NCI-H2029 treated with DMSO at 0.1 percent for 48 hours (cell line): ENCODE measurements around the gene FBXL7.
"Not testable (repeated sequence)": the region's sequence is repeated elsewhere in the genome, so short reads cannot be mapped to it uniquely, and the experiment has no call there.

Experiments used
- DNase-seq: peaks from one replicate; lab custom pipeline; 2025; lab: John Stamatoyannopoulos, UW

FBXL7 gene

DNA sequence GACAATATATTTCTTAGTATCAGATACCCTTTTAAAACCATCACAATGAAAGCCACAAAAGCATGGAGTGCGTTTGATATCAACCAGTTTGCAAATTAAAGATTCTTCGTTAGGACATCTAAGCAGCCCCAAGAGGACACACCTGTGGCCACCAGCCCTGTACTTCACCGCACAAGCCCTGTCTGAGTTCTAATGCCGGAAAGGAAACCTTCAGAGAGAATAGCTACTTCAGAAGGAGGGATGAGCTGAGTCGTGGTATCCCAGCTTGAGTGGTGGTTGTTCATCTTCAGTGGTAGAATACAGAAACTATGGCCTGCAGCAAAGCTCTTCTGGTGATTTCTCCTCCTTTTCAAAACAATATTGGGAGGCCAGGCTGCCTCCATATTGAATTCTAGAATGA lies 319.6 kb downstream of the FBXL7 start:
- DNase-seq = no peak

DNA sequence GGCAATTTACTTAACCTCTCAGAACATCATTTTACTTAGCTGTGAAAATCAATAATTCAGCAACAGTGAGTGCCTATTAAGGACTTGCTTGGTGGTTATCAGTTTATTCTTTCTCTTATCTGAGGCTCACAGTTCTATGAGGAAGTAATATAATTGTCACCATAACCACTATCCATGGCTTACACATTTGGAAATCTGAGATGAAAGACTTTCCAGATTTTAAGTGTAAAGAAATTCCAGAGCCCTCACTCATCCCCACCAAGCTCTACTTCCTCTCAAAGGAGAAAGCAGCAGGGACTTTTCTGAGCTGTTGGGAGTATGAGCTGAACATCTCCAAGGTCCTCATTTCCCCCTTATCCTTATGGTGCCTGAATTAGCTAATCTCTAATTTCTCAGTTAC lies 321.5 kb downstream of the FBXL7 start:
- DNase-seq = no peak

DNA sequence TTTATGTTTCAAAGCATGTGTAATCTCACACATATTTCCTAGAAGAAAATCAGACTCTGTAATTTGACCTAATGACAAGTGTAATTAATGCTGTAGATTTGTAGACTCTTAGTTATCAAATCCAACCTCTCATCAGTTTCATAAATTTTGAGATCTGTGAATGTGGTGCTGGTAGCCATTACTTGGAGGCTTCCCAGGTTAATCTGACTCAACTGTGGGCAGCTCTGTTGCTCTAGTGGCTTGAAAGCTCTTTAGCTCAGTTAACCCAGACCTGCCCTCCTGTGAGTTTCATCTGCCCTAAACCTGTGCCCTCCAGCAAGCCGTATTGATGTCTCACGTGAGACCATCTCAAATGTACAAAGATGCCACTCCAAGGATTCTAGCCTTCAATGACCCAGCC lies 323.4 kb downstream of the FBXL7 start:
- DNase-seq = no peak

DNA sequence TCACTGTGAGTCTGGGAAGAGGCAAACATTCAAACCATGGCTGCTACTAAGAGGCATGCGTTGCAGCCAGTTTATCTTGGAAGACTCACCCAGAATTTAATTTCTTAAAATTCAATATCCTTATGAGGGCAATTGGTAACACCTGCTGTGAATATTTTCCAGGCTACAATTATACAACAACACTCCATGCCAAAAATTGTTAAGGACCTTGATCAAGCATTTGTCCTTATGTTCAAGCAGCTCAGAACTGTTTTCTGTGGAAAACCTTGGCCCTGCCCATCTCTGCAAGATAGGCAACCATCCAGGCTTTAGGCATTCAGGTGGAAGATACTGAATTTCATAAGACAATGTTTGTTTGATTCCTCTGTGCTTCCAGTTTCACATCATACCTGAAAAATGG lies 327.8 kb downstream of the FBXL7 start:
- DNase-seq = no peak

DNA sequence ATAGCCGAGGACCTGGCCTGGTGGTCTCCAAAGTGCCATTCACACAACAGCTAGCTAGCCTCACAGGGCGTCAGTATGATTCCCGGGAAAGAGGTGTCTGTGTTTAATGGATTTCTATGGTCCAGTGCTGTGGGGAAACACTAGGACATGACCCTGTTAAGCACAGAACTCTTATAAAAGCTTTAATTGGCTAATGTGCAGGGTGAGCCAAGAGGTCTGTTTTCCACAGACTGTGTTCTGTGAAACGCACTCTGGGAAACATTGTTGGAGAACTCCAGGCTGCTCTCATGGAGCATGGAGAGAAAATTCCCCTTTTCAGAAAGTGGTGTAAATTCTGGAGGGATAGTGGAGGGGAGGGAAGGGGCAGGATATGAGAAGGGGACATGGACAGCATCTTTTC lies 331.4 kb downstream of the FBXL7 start:
- DNase-seq = no peak

DNA sequence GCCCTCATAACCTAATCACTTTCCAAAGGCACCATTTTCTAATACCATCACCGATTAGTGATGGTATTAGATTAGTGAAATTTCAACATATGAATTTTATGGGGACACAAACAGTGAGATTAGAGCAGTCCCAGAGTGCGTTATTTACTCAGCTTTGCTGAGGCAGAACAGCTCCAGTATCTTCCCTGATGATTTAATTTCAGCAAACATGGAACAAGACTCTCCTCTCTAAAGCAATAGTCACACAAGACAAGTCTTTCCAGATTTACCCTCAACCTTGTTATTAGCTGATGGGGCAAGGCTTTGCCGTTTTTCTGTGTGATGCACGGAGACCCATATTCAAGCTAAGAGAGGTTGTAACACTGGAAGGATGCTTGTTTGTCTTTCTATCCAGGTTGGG lies 333.4 kb downstream of the FBXL7 start:
- DNase-seq = no peak

DNA sequence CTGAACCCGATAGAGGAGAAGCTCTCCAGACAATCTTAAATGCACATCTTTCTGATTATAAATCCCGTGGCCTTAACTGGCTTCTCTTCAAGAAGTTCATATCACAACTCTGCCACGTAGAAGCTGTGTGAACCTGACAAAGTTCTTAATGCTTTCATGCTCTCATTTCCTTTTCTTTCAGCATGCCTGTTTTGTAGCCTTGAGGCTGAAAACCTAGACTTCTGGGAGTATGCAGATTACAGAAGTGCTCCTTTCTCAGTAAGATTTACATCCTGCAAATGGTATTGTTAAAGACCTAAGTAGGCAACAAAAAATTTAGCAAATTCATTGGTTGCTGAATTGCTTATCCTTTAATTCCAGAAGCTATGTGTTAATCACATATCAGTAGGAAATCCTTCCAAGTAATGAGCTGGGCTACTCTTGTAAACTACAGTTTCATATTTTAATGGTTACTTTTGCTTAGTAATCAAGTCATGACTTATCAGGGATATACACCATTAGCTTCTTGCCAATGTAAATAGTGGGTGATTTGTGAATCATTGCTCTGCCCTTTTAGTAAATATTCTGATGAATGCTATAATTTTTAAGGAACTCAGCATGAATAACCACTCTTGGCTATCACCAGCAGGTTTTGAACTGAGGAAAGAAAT lies 334.7 kb downstream of the FBXL7 start:
- no peak for DNase-seq

DNA sequence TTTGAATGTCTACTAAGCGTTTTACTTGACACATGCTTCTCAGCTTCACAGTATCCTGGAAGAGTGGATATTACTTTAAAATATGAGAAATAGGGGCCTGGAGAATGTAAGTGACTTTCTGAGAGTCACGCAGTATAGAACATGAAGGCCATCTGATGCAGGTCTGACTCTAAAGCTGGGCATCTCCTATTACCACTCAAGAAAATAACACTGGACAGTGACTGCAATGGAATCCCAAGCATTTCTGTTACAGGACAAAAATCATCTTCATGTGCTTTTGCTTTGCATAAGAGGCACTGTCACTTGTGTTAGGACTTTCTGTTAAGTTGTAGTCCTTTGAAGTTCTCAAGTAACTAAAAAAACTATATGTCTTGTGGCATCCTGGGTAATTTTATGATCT lies 335.5 kb downstream of the FBXL7 start:
- no peak for DNase-seq

DNA sequence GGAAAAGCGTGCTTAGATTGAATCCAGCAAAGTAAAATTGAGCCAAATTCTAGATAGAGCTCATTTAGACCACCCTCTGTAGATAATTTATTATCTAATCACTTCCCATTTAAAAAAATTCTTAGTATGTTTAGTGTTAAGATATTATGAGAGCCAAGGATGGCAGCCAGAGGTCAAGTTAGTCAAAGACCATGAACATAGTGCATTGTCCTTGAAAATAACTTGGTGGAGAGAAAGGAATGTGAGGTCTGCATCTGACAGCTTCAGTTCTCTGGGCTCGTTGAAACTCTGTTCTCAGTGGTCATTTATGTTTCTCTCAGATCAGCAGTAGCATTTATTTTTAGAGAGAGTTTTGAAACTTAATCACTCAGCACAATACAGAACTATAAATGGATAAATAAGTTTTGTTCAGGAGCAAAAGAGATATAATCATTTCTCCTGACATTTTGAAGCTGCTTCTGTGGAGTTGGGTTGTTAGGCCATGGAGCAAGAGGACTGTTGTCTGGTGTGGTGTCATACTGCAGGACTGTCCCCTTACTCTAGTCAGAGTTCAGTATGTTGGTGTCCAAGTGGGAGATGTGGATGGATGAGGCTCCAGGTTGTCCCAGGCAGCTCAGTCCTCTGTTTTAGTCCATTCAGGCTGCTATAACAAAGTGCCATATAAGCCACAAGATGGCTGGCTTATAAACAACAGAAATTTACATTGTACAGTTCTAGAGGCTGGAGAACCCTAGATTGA lies 337.7 kb downstream of the FBXL7 start:
- DNase-seq = no peak

DNA sequence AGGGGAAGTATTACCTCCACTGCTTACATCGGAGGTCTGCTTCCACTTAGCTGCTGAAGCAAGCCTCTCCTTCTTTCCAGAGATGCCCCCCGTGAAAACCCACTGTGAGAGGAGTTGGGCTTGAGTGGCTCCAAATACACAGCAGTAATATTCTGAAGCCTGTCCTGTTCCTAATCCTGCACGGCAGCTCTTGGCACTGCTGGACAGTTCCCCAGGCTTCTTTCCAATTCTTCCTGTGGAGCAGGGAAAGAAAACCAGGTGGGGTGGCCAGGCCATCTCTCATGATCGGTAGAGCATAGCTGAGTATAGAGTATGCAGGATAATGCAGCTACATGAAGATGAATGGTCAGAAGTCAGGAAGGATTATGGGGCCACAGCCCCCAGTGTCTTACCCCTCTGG lies 344.3 kb downstream of the FBXL7 start:
- DNase-seq = no peak

DNA sequence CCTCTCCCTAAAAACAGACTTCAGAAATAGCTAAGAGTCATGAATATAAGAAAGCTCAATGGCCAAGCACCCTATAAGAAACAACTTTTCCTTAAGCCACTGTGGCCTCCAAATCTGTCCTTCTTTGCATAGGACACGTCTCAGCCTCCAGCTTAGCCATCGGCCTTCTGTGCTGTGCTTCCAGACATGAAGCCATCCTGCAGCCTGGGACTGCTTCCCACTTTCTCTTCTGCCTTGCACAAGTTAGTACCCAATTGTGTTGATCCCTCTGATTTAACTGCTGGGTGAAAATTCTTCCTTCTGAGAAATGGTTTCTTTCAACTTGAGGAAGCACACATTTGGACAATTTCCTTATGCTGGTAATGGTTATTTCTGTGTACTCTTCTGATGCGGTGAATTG lies 344.9 kb downstream of the FBXL7 start:
- no peak for DNase-seq

DNA sequence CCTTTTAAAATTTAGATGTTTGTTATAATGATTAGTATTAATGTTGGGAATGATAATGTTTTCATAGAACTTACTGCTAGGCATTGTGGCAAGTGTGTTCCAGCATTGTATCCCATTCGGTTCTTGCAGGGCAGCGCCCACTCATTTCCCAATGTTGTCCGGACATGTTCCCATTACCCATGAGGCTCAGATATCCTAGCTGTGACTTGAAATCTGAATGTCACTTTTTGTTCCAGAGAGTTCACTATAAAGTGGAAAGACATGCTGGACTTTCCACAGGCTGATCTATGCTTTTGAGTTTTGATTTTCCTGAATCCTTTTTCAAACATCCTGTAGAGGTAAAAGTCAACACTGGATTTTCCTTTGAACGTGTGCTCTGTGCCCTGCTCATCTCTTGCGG lies 350.6 kb downstream of the FBXL7 start:
- DNase-seq = no peak

DNA sequence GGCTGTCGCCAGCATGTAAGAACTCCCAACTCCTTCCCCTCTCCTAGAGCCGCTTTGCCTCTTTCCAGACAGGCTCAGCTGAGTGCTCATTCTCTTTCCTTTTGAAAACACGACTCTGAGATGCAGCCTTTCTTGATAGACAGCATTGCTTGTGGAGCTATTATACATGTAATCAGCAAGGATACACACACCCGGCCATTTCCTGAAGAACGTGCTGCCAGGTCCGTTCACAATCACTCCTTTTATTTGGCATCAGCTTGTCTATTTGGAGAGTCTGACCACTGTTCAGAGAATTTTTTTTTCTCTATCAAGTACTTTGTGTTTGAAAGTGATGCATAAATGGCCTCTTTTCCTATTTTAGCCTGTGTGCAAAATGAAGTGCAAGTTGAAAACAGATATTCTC lies 351.0 kb downstream of the FBXL7 start:
- no peak for DNase-seq

DNA sequence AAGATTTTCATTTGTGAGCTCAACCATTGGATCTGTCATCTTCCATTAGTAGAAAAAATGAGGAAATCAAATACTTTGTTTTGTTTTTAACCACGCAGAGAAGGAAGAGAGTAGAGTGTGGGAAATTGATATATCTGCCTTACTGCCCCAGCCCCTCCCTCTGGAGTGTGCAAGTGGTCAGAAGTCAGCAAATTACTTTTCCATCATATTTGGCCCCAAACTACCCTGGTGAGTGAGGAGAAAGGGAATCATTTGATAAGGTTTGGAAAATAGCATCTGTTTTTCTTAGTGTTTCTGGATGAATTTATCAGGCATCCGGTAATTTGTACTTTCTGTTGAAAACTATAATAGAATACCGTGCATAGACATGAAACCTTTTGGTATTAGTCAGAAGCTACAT lies 352.2 kb downstream of the FBXL7 start:
- DNase-seq = no peak

DNA sequence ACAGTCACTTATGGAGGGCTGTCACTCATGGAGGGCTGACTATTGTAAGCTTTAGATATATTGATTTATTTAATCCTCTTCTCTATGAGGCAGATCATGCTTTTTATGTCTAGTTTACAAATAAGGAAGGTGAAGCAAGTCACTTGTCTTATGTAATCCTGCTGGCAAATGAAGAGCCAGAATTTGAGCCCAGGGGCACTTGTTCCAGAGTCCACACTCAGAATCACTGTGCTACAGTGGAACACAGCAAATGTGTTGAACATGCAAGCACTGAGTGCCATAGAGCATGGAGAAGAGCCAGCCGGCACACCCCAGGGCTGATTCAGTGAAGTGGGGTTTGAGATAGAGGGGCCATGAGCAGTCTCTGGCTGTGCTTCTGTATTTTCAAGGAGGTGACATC lies 353.0 kb downstream of the FBXL7 start:
- no peak for DNase-seq

DNA sequence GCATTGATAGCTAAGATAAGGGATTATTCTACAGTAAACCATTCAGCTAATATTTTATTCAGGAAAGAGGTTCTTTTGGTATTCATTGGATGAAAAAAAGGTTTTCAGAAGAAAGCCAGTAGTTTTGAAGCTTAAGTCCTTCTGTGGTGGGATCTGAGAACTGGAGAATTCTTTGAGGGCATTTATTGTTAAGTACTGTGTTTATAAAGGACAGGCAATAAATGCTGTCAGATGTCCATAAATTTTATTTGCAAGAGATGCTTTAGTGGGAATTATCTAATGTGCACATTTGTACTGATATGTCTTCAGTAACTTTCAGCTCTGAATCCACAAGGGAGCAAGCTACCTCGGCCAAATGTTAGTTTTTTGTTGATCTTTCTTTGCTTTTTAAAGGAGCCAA lies 358.3 kb downstream of the FBXL7 start:
- DNase-seq = no peak

DNA sequence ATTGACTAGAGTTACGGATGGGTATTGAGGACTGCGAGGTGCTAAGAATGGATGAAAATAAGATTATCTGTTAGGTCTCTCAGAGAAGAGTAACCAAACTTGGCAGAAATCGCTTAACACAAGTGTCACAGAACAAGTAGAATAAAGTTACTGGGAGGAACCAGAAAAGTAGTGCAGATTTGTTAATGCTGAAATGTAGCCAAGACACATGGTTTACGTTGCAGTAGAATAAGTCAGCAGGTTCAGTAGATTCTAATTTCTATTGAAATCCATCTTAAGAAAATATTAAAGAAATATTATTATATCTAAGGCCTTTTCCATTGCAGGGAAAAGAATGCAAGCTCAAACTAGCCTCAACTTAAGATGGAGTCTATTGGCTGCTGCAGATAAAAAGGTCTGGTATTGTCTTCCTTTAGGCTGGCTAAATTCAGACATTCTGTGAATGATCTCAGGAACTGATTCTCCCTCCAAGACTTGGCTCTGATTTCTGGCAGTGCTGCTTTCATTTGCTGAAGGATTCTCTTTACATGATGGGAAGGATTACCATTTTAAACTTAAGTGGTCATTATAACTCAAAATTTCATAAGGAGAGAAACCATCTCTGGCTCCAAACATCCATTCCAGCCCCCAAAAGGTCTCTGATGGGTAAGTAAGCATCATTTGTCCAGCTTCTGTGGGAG lies 364.7 kb downstream of the FBXL7 start:
- no peak for DNase-seq

DNA sequence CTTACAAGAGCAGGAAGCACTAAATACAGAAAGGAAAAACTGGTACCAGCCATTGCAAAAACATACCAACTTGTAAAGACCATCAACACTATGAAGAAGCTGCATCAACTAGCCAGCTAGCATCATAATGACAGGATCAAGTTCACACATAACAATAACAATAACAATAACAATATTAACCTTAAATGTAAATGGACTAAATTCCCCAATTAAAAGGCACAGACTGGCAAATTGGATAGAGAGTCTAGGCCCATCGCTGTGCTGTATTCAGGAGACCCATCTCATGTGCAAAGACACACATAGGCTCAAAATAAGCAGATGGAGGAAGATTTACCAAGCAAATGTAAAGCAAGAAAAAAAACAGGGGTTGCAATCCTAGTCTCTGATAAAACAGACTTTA lies 372.3 kb downstream of the FBXL7 start:
- not testable (repeated sequence) for DNase-seq

DNA sequence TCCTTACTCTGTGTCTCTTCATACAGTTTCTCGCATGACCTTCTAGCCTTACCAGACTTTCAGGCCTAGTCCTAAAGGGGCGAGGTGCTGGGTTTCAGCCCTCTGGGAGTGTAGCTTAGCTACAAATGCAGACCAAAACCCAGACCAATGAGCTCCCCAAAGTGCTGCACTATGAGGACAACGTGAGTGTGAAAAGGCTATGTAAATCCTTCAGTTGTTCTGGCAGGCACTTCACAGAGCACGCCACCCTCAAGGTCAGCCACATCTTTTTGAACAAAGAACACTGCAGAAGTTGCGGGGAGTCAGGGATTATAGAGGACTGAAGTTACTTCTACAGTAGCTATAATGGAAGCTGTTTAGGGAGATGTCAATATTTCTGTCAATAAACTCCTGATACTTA lies 377.9 kb downstream of the FBXL7 start:
- no peak for DNase-seq

DNA sequence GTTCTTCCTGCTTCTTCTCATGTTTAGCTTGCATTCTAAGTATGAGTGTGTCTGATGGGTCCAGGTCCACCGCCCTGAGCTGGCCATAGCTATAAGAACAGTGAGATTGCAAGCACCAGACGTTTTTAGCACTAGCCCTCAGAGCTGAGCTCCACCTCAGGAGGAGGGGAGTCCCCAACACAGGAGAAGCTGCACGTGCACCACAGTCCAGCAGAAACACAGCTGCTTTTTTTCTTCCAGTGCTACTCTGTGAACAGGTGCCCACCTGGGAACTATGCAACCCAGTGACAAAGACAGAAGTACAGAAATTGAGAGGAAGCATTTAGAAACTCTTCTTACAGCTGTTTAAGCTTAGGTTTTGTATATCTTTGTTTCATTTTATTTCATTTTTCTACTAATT lies 380.2 kb downstream of the FBXL7 start:
- DNase-seq = no peak

DNA sequence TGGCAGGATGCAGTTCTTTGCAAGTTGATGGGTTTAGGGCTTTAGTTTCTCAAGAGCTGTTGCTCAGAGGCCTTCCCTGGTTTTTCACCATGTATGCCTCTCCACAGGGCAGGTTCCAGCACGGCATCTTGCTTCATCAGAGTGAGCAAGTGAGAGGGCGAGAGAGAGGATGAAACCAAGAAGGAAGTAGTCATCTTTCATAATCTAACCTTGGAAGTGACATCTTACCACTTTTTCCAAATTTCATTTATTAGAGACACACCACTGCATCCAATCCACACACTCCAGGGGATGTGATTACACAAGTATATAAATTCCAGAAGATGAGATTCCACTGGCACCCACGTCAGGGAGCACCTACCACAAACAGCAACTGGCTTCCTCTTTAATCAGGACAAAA lies 385.2 kb downstream of the FBXL7 start:
- no peak for DNase-seq

DNA sequence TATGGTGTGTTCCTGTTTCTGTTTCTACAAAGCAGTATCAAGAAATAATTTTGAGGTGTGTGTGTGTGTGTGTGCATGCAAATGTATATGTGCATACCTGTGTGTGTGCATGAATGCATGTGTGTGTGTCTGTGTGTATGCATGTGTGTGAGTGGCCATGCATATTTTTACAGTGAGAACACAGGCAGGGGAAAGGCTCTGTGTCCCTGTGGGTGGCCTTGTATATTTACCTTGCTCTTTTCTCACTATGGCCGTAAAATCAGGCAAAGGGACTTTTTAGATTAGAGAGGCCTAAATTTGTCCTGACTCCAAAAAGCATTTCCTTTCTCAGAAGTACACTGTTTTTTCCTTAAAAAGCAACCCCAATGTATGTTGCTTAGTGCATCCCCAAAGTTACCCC lies 386.2 kb downstream of the FBXL7 start:
- DNase-seq = no peak

DNA sequence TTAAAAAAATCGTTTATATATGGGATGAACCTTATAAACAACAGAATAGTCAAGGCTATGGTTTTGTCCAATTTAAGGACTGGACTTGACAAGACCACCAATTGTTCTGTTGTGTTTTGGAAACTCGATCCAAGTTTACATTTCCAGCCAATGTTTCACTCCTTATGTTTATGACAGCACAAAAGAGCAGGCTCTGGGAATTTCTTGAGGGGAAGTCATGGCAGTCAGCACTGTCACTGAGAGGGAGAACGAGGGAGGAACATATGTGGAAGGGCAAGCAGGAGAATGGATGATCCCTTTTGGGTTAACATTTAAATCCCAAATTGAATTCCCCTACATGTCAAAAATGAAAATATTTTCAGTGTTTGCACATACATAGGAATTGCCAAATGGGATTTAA lies 387.1 kb downstream of the FBXL7 start:
- no peak for DNase-seq

DNA sequence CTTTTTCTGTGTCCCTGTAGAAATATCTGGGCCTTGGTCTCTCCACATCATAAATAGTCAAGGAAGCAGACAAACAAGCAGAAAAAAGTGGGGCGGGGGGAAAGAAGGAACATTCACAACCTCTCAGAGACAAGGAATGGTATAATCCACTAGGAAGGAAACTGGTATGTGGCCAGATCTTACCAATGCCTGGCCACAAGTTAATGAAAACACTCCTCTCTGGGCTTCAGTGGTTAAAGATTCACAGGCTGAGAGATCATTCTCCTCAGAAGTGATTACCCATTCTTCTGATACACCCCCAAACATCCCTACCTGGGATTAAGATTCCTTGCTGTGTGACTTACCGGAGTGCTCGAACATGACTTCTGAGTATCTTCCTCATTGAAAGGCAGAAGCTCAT lies 389.0 kb downstream of the FBXL7 start:
- DNase-seq = no peak
